ENCODE data around the gene EHHADH.
A peak's percentile ranks its signal among the peaks of the same experiment; 100 is the strongest.
"Not testable (repeated sequence)": the region's sequence is repeated elsewhere in the genome, so short reads cannot be mapped to it uniquely, and the experiment has no call there.

The EHHADH gene

DNA sequence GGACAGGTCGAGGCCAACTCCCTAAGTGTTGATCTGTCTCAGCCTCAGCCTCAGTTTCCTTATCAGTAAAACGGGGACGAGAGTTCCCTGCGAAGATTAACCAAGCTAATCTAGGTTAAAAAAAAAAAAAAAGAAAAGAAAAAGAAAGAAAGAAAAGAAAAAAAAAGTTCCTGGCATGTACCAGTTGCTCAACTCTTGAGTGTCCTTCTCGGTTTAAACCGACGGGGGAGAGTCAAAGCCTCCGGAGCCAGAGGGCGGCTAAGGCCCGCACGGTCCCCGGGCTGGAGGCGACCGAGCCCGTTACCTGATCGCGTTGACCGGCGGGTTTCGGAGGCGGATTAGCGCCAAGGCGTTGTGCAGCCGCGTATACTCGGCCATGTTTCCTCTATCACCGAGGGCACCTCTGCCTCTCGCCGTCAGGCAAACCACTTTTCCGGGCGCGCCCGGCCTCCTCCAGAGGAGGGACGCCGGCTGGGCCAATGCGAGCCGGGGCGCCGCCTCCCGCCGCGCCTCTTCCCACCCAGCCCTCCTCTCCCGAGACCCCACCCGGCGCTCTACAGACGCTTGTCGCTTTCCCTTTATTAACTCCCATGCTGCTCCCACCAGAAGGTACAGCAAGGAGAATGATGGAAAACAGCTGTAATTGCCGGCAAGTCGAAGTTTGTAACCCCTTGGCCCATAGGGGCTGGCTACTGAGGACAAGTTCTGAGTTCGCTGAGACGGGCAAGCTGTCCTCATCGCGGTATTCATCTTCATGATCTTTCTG, at the start of gene EHHADH:
EHHADH (minus strand) TSS at position 405 of the 766 bp plus-strand sequence; CDS start at position 378, 27 bp downstream.
- DNase-seq = no peak

DNA sequence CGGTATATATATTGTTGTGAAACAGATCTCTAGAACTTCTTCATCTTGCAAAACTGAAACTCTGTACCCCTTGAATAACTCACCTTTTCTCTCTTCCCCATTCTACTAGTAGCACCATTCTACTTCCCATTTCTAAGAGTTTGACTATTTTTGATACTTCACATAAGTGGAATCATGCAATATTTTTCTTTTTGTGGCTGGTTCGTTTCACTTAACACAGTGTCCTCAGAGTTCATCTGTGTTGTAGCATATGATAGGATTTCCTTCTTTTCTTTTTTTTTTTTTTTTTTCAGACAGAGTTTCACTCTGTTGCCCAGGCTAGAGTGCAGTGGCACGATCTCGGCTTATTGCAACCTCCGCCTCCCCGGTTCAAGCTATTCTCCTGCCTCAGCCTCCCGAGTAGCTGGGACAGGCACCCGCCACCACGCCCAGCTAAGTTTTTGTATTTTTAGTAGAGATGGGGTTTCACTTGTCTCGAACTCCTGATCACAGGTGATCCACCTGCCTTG, 46.1 kb upstream of the EHHADH start:
- peak; percentile 82 for DNase-seq

DNA sequence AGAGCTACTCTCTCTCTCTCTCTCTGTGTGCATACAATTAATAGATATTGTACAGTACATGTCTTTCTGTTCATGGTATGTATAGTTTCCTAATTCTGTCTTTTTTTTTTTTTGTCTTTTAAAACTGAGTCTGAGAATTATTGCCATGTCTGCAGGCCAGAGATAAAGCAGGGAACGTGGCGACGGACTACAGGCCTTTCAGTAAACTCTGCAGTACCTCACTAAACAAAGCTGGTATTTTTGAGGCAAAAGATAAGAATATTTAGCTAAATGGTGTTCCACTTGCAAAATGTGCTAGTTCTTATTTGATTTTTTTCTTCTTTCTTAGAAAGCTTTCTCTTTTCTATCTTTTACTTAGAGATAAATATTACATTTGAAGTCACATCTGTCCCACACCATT, 44.0 kb upstream of the EHHADH start:
- no peak for DNase-seq

DNA sequence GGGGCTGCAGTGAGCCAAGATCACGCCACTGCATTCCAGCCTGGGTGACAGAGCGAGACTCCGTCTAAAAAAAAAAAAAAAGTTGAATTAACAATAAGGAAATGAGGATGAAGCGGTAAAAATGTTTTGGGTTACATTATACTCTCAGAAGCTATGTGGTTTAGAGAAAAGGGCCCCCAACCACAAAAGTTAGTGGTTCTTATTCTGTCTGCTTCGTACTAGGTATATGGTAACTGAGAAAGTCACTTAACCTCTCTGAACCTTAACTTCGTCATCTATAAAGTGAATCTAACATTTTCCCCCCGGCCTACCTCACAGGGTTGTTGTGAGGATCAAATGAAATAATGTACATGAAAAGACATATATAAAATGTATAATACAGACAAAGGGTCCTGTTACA, 38.4 kb upstream of the EHHADH start:
- DNase-seq = no peak

DNA sequence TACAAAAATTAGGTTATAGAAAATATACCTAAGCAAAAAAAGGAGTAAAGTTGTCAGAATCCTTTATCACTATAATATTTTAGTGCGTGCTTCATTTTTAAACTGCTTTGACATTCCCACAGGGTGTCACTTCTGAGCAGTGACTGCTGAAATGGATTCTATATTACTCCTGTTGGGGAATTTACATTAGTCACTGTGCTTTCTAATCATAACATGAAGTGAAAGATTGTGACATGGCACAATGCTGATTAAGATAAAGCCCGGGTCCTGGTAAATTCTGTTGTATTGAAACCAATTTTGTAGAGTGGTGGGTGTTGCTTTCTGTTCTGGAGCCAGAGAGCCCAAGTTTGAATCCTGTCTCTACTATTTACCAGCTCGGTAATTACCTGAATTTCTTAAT, 36.4 kb upstream of the EHHADH start:
- DNase-seq = no peak

DNA sequence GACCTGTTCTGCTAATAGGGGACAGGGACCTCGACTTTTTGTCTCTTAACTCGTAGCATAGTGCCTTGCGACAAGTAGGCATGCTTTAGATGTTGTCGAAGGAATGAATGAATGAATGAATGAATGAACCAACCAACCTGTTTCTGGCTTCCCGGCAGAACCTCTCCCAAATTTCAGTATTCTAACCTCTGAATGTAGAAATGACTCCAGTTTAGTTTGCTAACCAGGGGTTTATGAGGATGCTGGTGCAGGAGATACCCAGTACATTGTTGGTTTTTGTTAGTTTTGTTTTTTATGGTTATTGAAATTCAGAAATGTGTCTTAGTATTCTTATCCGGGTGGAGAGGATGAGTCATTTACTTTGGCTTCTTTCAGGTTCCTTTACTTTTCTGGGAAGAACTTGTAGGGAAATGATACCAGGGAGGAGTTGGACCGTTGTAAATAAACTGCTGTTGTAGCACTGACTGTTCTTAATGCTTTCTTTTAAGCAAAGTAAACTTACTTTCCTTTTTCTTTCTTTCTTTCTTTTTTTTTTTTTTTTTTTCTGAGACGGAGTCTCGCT, 29.6 kb upstream of the EHHADH start:
- DNase-seq = no peak

DNA sequence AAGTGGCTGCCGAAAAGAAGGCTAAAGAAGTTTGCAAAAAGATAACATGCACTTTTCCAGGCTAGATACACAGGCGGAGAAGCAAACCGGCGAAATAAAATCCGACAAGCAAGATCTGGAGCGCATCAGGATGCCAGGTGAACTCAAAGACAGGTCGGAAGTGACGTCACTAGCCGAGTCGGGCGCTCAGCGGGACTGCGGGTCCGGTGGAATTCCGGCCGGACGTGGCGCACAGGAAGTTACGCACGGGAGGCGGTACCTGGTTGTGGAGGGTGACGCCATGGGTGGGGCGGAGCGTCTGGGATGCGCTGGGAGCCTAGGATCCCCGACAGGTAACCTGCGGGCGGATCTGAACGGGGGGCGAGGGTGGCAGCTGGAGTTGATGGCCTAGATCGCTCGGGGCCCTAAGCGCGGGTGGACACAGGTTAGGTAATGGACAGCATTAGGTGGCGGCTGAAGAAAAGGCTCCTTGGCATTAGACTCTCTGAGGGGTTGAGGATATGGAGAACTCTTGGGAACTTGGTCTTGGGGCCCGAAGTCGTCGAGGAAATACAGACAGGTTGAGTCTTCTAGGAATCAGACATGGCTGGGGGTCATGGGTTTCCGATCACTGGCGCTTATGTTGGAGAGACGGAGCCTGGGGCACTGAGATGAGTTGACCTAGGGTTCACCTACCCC, 29.0 kb upstream of the EHHADH start:
- peak; percentile 34 for DNase-seq

DNA sequence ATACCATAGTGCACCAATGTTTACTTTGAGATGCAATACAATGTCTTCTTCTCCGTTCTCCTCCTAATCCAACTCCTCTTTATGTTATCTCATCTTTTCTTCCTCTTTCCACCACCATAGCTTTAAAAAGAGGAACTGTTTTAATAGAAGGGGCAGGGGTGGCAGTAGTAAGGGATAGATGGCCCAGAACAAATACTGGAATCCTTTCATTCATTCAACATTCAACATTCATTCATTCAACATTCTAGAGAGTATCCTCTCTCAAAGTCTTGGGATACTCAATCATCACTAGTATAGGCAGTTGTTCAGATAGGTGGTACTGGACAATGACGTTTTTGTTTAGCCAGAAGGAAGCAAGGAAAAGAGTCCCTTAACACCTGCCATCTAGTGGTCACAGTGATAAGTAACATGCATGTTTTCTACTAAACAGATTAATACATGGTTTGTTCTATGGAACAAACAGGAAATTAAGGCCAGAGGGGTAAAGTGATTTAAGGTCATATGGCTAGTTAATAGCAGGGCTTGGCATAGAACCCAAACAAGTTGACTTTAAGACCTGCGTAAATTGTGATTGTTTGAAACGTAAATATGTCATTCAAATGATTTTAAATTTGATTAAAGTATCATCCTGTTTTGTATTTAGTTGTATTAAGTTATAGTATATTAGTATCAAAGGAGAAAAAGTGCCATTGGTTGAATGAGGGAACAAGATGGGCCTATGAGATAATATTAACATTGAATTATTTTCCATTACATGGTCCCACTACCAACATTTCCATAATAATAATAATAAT, 26.9 kb upstream of the EHHADH start:
- peak; percentile 92 for DNase-seq

DNA sequence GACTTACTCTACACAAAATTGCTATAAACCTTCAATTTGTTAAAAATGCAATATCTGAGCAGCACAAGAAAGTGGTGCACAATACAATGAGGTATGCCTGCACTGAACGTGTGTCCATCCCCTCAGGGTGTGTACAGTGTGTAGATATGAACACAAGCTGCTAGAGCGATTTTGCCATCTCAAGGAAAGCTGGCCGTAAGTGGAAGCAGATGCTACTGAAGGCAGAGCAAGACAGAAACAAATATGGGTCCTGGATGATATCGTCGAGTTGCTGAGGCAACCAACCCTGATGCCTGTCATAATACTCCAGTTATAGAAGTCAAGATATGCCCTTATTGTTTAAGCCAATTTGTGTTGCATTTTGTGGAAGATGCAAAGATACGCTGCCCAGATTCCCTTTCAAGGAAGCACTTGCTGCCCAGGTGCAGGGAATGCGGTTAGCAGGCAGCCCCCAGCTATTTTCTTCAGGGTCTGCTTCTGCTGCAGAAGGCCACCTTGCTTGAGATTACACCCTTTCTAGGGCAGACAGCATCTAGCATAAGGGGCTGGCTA, 25.8 kb upstream of the EHHADH start:
- no peak for DNase-seq

DNA sequence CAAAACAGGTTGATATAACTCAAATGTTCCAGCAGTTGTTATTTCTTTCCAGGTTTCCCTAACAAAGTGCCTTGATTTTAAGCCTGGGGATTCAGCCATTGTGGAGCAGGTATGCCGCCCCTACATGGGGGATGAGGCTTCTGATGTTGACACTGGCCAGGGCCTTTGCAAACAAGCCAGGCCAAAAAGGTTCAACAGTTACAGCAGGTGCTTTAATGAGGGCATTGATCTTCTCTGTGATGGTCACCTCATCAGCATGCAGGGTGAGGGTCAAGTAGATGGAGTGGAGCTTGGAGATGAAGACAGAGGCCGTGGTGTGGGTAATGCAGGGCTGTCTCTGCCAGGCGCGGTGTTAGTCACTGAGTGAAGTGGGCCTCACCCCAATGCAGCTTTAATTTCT, 22.6 kb upstream of the EHHADH start:
- no peak for DNase-seq

DNA sequence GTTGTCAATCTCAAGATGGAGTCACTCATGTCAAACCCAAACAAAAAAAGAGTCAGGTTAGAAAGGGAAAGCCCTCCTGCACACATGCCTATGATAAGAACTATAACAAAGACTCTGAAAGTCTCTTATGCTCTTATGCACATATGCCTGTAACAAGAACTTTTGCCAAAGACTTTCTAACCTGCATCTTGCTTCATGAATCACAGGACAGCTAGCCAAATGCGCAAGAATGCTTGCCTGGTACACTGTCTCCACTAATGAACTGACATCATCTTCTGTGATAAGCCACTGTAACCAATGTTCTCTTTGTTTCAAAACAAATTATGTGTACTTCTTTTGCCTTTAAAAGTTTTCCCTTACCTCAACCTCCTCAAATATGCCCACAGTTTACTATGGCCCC, 18.2 kb upstream of the EHHADH start:
- DNase-seq = no peak

DNA sequence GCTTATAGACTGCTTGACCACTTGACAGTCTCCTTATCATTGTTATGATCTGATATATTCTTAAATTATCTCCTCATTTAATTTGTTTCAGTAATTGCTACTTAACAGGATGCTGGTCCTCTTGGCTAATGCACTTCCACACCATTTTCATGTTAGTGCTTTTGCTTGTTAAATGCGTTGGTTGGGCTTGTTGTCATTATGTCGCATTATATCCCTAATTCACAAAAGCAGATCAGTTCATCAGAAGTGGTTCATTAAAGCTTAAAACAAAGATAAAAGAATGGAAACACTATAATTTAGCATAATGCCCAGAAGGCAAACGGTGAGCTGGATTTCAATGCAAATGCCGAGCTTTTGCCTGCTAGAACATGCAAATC, 17.1 kb upstream of the EHHADH start:
- DNase-seq = no peak

DNA sequence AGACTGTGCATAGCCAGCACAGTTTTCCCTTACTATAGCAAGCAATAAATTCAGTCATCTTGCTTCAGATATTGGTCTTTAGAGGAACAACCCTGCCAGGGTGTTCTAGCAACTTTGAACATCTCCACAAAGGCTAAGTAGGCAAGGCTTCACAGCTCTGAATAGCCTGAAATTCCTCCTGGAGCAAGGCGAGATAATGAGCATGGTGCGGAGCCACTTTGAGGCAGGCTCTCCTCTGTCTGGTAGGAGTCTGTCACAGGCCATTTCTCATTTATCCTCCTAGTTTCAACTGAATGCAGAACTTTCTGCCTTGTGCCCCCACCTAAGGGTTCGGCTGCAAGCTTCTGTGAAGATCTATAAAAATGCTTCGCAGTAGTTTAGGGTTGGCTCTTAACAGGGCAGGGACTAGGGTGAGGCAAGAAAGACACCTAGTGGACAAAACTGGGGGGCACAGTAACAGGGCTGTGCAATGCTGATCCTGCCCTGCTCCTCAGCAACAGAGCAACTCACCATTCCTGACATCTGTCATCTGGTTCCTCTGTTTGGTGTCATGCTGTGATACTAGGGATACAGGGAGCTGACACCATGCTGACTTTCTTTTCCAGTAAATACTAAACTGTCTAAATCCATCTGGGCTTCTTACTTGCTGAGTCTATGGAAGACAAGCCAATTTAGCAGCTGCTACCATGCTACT, 16.6 kb upstream of the EHHADH start:
- DNase-seq = no peak

DNA sequence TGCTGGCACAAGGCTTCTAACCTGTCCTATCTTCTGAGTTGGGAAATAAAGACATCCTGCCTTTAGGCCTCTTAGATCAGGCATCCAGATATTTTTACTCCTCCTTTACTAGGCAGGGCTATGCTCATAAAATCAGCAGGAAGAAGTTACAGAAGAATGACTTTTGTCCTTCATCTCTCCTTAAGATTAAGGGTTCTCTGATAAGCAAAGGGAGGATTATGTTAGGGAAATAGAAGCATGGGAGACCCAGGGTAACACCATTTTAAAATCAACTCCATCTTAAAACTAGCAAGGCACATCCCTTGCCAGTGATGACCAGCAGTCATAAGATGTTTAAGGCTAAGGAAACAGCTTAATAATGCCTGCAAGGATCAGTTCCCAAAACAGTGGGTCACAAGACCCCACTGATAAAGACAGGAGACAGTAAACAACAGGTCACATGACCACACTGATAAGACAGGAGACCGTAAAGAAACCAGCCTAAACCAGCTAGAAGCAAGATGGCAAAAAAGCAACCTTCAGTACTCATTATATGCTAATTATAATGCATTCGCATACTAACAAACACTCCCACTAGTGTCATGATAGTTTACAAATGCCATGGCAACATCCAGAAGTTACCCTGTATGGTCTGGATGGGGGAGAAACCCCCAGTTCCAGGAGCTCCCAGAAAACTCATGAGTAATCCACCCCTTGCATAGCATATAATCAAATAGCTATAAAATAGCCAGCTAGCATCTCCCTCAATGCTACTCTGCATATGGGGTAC, 14.5 kb upstream of the EHHADH start:
- DNase-seq = no peak

DNA sequence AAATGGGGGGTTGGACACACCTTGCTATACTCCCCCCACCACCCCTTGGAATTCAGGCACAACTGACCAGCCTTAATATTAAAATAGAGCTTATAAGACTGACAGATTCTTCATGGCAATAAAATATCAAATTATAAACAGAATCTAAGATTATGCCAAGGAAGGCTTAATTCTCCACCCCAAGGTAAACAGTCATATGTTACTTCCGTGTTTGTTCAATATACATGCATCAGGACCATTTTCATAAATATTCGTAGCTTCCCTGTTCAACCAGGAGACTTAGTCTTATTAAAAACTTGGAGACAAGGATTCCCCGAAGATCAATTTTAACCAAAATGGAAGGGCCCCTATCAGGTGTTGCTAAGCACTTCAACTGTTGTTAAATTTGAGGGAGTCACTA, 13.3 kb upstream of the EHHADH start:
- no peak for DNase-seq

DNA sequence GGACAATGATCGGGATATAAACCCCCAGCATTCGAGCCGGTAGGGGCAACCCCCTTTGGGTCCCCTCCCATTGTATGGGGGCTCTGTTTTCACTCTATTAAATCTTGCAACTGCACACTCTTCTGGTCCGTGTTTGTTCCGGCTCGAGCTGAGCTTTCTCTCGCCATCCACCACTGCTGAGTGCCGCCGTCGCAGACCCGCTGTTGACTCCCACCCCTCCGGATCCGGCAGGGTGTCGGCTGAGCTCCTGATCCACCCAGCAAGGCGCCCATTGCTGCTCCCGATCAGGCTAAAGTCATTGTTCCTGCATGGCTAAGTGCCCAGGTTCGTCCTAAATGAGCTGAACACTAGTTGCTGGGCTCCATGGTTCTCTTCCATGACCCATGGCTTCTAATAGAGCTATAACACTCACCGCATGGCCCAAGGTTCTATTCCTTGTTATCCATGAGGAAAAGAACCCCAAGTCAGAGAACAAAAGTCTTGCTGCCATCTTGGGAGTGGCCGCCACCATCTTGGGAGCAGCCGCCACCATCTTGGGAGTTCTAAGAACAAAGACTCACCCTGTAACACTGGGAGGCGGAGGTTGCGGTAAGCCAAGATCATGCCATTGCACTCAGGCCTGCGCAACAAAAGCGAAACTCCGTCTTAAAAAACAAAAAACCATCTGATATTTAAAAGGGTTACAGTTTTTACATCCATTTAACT, 11.2 kb upstream of the EHHADH start:
- no peak for DNase-seq

DNA sequence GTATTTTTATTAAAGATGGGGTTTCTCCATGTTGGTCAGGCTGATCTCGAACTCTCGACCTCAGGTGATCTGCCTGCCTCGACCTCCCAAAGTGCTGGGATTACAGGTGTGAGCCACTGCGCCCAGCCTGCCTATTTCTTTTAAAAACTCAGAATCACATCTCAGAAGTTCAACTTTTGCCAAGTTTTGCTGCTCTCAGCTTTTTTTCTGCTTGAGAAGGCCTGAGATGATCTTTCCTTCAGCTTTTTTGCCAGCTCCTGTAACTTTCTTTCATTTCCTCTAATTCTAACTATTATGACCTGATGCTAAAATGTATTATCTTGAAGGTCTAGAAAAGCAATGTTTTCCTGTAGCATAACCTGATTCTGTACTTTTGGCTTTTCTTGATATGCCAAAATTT, 9.6 kb upstream of the EHHADH start:
- DNase-seq = no peak

DNA sequence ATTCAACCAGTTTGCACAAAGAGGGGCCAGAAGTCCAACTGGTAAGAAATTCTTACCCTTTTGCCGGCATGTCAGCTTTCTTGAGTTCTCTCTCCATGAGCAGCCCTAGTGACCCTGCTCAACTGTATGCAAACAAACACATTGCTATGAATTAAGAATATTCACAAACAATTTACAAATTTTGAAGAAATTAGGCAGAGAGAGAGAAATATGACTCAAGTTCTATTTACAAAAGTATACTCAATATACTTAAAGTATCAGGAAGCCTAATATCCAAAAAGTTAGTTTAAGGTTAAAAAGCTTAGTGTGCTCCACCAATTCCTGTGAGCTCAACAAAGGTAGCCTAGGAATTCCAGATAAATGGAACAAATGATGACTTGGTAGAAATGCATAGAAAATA, 3.5 kb upstream of the EHHADH start:
- no peak for DNase-seq

DNA sequence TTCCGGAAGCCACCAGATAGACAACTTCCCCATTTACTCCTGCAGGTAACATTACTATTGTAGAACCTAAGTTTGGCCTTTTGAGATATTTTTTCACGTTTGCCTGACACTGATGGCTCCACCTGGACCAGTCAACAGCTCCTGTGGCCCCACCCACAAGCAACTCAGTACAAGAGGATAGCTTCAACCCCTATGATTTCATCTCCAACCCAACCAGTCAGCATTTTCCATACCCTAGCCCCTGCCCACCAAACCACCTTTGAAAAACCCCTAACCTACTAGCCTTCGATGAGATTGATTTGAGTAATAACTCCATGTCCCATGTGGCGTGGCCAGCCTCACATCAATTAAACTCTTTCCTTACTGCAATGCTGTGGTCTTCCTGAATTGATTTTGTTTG, 950 bp upstream of the EHHADH start:
- DNase-seq = no peak

DNA sequence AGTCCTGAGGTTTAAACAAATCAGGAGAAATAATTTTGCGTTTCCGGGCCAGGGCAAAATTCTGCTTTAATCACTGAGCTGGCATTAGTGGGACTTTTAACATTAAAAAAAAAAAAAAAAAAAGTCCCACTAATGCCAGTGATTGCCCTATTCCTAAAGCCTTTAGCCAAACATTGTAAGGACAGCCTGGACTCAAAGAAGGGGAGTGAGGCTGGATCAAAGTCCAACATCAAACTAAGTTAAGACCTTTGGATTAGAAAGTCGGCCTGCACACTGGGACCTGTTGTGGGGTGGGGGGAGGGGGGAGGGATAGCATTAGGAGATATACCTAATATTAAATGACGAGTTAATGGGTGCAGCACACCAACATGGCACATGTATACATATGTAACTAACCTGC, 716 bp downstream of the EHHADH start:
- DNase-seq = not testable (repeated sequence)

DNA sequence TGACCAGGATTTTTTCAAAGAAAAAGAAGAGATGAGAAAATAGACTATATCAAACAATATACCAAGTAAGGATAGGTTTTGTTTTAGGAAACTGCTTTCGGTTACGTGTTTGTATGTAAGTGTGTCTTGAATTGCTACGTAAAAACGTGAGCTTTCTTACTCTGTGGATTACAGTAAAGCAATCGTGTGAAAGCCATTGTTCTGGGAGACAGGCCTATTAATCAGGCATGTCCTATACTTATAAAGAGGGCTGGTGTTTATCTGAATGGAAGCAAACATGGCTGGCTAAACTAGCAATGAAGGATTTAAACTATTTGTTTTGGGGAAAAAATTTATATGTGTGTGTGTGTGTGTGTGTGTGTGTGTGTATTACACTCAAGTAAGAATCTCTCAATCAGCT, 2.6 kb downstream of the EHHADH start:
- DNase-seq = no peak

Data from SIG-M5 (cell line).